T-helper 2 cell treated with Interferon-gamma antibody and Interleukin-4, amounts not matched to agents 5 μg/mL and 100 μg/mL, for 36 hours (primary cell): Measurements from ENCODE around the gene VIL1.
A peak's percentile ranks its signal among the peaks of the same experiment; 100 is the strongest.

Experiments used
- DNase-seq: peaks from one replicate; pipeline ENCODE4 v3.0.0; 2021; ENCODE audit warnings: low spot score
- H3K27ac Mint-ChIP-seq: one replicate; pipeline ENCODE4 v1.8.0; 2021; ENCODE audit warnings: mild to moderate bottlenecking, mixed read lengths
- H3K27me3 Mint-ChIP-seq: one replicate; pipeline ENCODE4 v1.8.0; 2021; ENCODE audit warnings: low read depth, mixed read lengths
- H3K36me3 Mint-ChIP-seq: one replicate; pipeline ENCODE4 v1.8.0; 2021; ENCODE audit warnings: low read depth, mixed read lengths
- H3K4me1 Mint-ChIP-seq: one replicate; pipeline ENCODE4 v1.8.0; 2021; ENCODE audit warnings: low read depth, mixed read lengths
- H3K4me3 Mint-ChIP-seq: one replicate; pipeline ENCODE4 v1.8.0; 2022; ENCODE audit warnings: mild to moderate bottlenecking, moderate library complexity, mixed read lengths
- H3K9me3 Mint-ChIP-seq: one replicate; pipeline ENCODE4 v1.8.0; 2021; ENCODE audit warnings: mixed read lengths

The VIL1 gene

GRCh38 chr2:218431878-218432277 is 13.0 kb downstream of the VIL1 start:
- Mint-ChIP-seq H3K9me3 (no peaks in the 10 kb centered on the region), H3K4me3 (no peak overlapping the region), H3K27ac (no peak overlapping the region), H3K36me3 (no peaks in the 10 kb centered on the region), H3K4me1 (peaks cover 2% of the 10 kb centered on the region), H3K27me3 (peaks cover 5% of the 10 kb centered on the region)
- no peak for DNase-seq

DNA sequence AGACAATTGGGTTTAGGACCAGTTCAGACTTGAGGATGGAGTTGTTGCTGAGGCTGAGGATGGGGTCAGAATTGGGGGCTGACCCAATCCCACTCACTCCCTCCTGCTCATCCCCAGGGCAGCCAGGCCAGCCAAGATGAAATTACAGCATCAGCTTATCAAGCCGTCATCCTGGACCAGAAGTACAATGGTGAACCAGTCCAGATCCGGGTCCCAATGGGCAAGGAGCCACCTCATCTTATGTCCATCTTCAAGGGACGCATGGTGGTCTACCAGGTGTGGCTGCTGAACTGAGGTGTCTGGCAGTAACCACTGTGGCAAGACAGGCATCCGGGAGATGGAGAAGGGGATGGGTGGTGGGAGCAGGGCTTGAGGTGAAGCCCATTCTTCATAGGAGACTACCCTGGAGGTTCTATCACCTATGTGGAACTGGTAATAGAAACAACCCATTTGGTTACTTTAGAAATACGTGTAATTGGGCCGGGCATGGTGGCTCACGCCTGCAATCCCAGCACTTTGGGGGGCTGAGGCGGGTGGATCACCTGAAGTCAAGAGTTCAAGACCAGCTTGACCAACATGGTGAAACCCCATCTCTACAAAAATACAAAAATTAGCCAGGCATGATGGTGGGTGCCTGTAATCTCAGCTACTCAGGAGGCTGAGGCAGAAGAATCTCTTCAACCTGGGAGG is 13.9 kb downstream of the VIL1 start:
- Mint-ChIP-seq H3K27ac (peak overlapping the region; percentile 24), H3K4me1 (peaks cover 2% of the 10 kb centered on the region), H3K27me3 (peaks cover 5% of the 10 kb centered on the region), H3K4me3 (no peak overlapping the region), H3K36me3 (no peaks in the 10 kb centered on the region), H3K9me3 (no peaks in the 10 kb centered on the region)
- DNase-seq = no peak

- Mint-ChIP-seq H3K9me3 (no peaks in the 10 kb centered on the region), H3K4me1 (peaks cover 2% of the 10 kb centered on the region), H3K36me3 (no peaks in the 10 kb centered on the region), H3K4me3 (no peak overlapping the region), H3K27ac (no peak overlapping the region), H3K27me3 (peaks cover 5% of the 10 kb centered on the region)
- DNase-seq = no peak
Observed at GRCh38 chr2:218434456-218434855, 15.5 kb downstream of the VIL1 start.

GRCh38 chr2:218435003-218435982 is 16.4 kb downstream of the VIL1 start:
- H3K4me3 Mint-ChIP-seq = no peak overlapping the region
- no peaks in the 10 kb centered on the region for H3K36me3 Mint-ChIP-seq
- H3K4me1 Mint-ChIP-seq = peaks cover 2% of the 10 kb centered on the region
- peaks cover 5% of the 10 kb centered on the region for H3K27me3 Mint-ChIP-seq
- H3K9me3 Mint-ChIP-seq = no peaks in the 10 kb centered on the region
- H3K27ac Mint-ChIP-seq = no peak overlapping the region
- no peak for DNase-seq

DNA sequence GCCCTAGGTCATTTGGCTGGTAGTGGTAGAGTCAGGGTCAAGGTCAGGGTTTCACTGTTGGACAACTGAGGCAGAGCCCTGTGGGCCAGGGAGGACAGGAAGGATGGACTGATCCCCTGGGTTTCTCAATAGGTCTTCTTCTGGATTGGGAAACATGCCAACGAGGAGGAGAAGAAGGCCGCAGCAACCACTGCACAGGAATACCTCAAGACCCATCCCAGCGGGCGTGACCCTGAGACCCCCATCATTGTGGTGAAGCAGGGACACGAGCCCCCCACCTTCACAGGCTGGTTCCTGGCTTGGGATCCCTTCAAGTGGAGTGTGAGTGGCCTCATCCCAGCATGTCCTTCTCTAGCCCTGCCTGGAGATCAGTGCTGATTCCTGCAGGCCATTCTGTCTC is 18.1 kb downstream of the VIL1 start:
- Mint-ChIP-seq H3K9me3 (no peaks in the 10 kb centered on the region), H3K4me3 (no peak overlapping the region), H3K27me3 (peaks cover 5% of the 10 kb centered on the region), H3K27ac (no peak overlapping the region), H3K4me1 (peaks cover 2% of the 10 kb centered on the region), H3K36me3 (no peaks in the 10 kb centered on the region)
- DNase-seq = no peak

DNA sequence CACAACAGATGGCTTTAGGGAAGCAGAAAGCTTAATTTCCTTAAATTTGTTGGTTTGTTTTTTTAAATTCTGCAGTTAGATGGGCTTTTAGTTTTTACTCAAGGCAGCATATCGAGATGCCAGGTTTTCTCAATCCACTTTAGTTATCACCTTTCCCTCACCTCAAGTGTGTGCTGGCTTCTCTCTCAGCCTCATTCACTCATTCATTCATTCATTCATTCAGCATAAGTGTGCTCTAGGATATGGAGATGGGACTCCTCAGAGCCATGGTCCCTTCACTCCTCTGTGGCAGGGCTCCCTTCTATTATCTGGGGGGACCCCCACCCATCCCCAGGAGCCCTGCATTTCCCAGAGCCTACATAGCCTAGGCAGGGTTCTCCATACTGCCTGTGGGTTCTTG is 19.0 kb downstream of the VIL1 start:
- Mint-ChIP-seq H3K36me3 (no peaks in the 10 kb centered on the region), H3K9me3 (no peaks in the 10 kb centered on the region), H3K4me1 (no peaks in the 10 kb centered on the region), H3K27me3 (no peaks in the 10 kb centered on the region), H3K4me3 (no peak overlapping the region), H3K27ac (no peak overlapping the region)
- DNase-seq = no peak

GRCh38 chr2:218438596-218438995 is 19.7 kb downstream of the VIL1 start:
- H3K36me3 Mint-ChIP-seq = no peaks in the 10 kb centered on the region
- H3K27me3 Mint-ChIP-seq = no peaks in the 10 kb centered on the region
- H3K27ac Mint-ChIP-seq = no peak overlapping the region
- no peak for DNase-seq
- H3K9me3 Mint-ChIP-seq = no peaks in the 10 kb centered on the region
- no peaks in the 10 kb centered on the region for H3K4me1 Mint-ChIP-seq
- no peak overlapping the region for H3K4me3 Mint-ChIP-seq

GRCh38 chr2:218444692-218445357 is 25.9 kb downstream of the VIL1 start:
- Mint-ChIP-seq H3K27ac (no peak overlapping the region), H3K27me3 (no peaks in the 10 kb centered on the region), H3K9me3 (no peaks in the 10 kb centered on the region), H3K4me1 (peaks cover 5% of the 10 kb centered on the region), H3K4me3 (no peak overlapping the region), H3K36me3 (peaks cover 13% of the 10 kb centered on the region)
- DNase-seq = no peak

GRCh38 chr2:218445602-218446001 is 26.7 kb downstream of the VIL1 start:
- Mint-ChIP-seq H3K27me3 (no peaks in the 10 kb centered on the region), H3K4me3 (no peak overlapping the region), H3K9me3 (no peaks in the 10 kb centered on the region), H3K36me3 (peaks cover 19% of the 10 kb centered on the region), H3K27ac (no peak overlapping the region), H3K4me1 (peaks cover 5% of the 10 kb centered on the region)
- no peak for DNase-seq

GRCh38 chr2:218446547-218446946 is 27.6 kb downstream of the VIL1 start:
- Mint-ChIP-seq H3K4me3 (no peak overlapping the region), H3K27ac (no peak overlapping the region)

DNA sequence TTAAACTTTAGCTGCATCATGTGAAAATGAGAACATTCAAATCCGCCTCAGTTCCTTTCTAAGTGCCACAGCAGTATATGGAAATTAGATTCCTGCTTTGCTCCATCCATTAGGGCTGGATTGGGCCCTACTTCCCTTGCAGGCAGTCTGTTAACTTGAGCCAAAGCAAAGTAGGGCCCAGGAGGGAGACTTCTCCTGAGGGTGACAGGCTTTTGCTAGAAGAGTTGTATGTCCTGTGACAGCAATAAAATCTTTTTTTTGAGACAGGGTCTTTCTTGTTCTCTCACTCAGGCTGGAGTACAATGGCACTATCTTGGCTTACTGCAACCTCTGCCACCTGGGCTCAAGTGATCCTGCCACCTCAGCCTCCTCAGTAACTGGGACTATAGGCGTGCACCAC is 28.1 kb downstream of the VIL1 start:
- DNase-seq = no peak
- peaks cover 20% of the 10 kb centered on the region for H3K36me3 Mint-ChIP-seq
- peaks cover 5% of the 10 kb centered on the region for H3K4me1 Mint-ChIP-seq
- H3K4me3 Mint-ChIP-seq = no peak overlapping the region
- H3K9me3 Mint-ChIP-seq = no peaks in the 10 kb centered on the region
- H3K27me3 Mint-ChIP-seq = no peaks in the 10 kb centered on the region
- H3K27ac Mint-ChIP-seq = no peak overlapping the region

More at GRCh38 chr2:218446547-218446946, 27.6 kb downstream of the VIL1 start:
- no peak for DNase-seq
- Mint-ChIP-seq H3K9me3 (no peaks in the 10 kb centered on the region), H3K4me1 (peaks cover 5% of the 10 kb centered on the region), H3K27me3 (no peaks in the 10 kb centered on the region), H3K36me3 (peaks cover 19% of the 10 kb centered on the region)

GRCh38 chr2:218448934-218449333 is 30.0 kb downstream of the VIL1 start:
- Mint-ChIP-seq H3K27ac (peak overlapping the region; percentile 6), H3K36me3 (peaks cover 31% of the 10 kb centered on the region), H3K4me3 (no peak overlapping the region), H3K27me3 (no peaks in the 10 kb centered on the region), H3K9me3 (no peaks in the 10 kb centered on the region), H3K4me1 (peaks cover 5% of the 10 kb centered on the region)
- no peak for DNase-seq

GRCh38 chr2:218452079-218452478 is 33.2 kb downstream of the VIL1 start:
- H3K4me3 Mint-ChIP-seq = no peak overlapping the region
- H3K9me3 Mint-ChIP-seq = peaks cover 13% of the 10 kb centered on the region
- H3K27ac Mint-ChIP-seq = no peak overlapping the region
- H3K27me3 Mint-ChIP-seq = no peaks in the 10 kb centered on the region
- H3K4me1 Mint-ChIP-seq = peaks cover 5% of the 10 kb centered on the region
- no peak for DNase-seq
- H3K36me3 Mint-ChIP-seq = peaks cover 60% of the 10 kb centered on the region

DNA sequence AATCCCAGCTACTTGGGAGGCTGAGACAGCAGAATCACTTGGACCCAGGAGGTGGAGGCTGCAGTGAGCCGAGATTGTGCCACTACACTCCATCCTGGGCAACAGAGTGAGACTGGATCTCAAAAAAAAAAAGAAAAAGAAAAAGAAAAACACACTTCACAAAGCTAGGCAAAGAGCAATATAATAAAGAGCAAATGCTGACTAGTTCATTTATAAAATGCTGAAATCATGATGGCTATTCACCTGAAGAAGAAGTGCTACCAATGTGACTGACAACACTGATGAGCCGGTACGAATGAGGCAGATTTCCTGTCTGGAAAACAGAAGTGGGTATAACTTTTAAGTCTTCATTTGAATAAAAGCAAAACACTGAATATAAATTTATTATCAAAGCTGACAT is 37.9 kb downstream of the VIL1 start:
- peaks cover 13% of the 10 kb centered on the region for H3K9me3 Mint-ChIP-seq
- peaks cover 57% of the 10 kb centered on the region for H3K36me3 Mint-ChIP-seq

More for the DNA sequence above, 37.9 kb downstream of the VIL1 start:
- no peak for DNase-seq
- H3K4me3 Mint-ChIP-seq = no peak overlapping the region
- no peaks in the 10 kb centered on the region for H3K27me3 Mint-ChIP-seq
- H3K4me1 Mint-ChIP-seq = no peaks in the 10 kb centered on the region
- H3K27ac Mint-ChIP-seq = no peak overlapping the region
